CD14-positive monocyte (primary cell): ENCODE measurements around the gene ACER2. TPM values are rescaled to one million over a fixed set of nuclear protein-coding genes. Genes with fewer than 3 reads are reported as not detected.

Experiments used
- DNase-seq, 3 donors: peaks; one replicate each; pipeline ENCODE4 v3.0.0-alpha.2; 2011 to 2022
- H2AFZ ChIP-seq: 2 replicates; pipeline ENCODE4 v1.6.0; 2012; ENCODE audit warnings: mild to moderate bottlenecking, low read depth, low read length, inconsistent platforms; ENCODE audit not compliant: insufficient read depth, poor library complexity, severe bottlenecking
- H3K27ac ChIP-seq, 2 donors: 1 replicate in 1 of 2; 2 replicates in 1 of 2; pipeline ENCODE4 v1.5.1; 2012 to 2013; ENCODE audit warnings: low read length in 2 of 2, control low read depth in 1 of 2, inconsistent platforms in 1 of 2, low read depth in 1 of 2, mild to moderate bottlenecking in 1 of 2
- H3K27me3 ChIP-seq, 2 donors: one replicate each; pipeline versions ENCODE4 v1.6.0 to v1.6.1; 2011 to 2013; ENCODE audit warnings: low read length in 2 of 2; ENCODE audit not compliant: control insufficient read depth in 2 of 2, insufficient read depth in 2 of 2
- H3K36me3 ChIP-seq, 2 donors: replicated peaks in 1 of 2; 1 replicate in 1 of 2; 2 replicates in 1 of 2; pipeline versions ENCODE4 v1.5.1 to v1.6.1; 2012 to 2013; ENCODE audit warnings: low read length in 2 of 2, control low read depth in 1 of 2, inconsistent platforms in 1 of 2, mild to moderate bottlenecking in 1 of 2; ENCODE audit not compliant: insufficient read depth in 2 of 2, control insufficient read depth in 1 of 2
- H3K4me1 ChIP-seq, 2 donors: 1 replicate in 1 of 2; 2 replicates in 1 of 2; pipeline versions ENCODE4 v1.5.1 to v1.6.1; 2012 to 2013; ENCODE audit warnings: low read length in 2 of 2, control low read depth in 1 of 2, inconsistent platforms in 1 of 2, mild to moderate bottlenecking in 1 of 2, moderate library complexity in 1 of 2; ENCODE audit not compliant: insufficient read depth in 2 of 2, control insufficient read depth in 1 of 2
- H3K4me2 ChIP-seq: replicated peaks from 2 replicates; pipeline ENCODE3; 2012; ENCODE audit warnings: low read length, moderate library complexity, mild to moderate bottlenecking; ENCODE audit not compliant: poor library complexity, severe bottlenecking; ENCODE audit errors: extremely low read depth
- H3K4me3 ChIP-seq, 3 experiments: fragments of 200-600 bp in 1 of 3; sonication (generic) in 1 of 3; replicated peaks in 1 of 3; 1 replicate in 2 of 3; 2 replicates in 1 of 3; pipeline ENCODE4 v1.5.1; 2011 to 2013; ENCODE audit warnings: low read length in 3 of 3, mild to moderate bottlenecking in 3 of 3, control low read depth in 2 of 3, low read depth in 2 of 3, inconsistent platforms in 1 of 3, moderate library complexity in 1 of 3
- H3K79me2 ChIP-seq: 2 replicates; pipeline ENCODE4 v1.6.0; 2012; ENCODE audit warnings: mild to moderate bottlenecking, control low read depth, inconsistent platforms, low read length, moderate library complexity; ENCODE audit not compliant: insufficient read depth
- H3K9ac ChIP-seq: 2 replicates; pipeline ENCODE4 v1.6.0; 2017; ENCODE audit warnings: low read length, mild to moderate bottlenecking; ENCODE audit not compliant: insufficient read depth, poor library complexity, severe bottlenecking
- H3K9me3 ChIP-seq, 2 donors: replicated peaks in 1 of 2; 1 replicate in 1 of 2; 2 replicates in 1 of 2; pipeline versions ENCODE4 v1.5.1 to v1.6.1; 2012 to 2013; ENCODE audit warnings: low read length in 2 of 2, control low read depth in 1 of 2; ENCODE audit not compliant: control insufficient read depth in 1 of 2, insufficient read depth in 1 of 2
- H4K20me1 ChIP-seq: 2 replicates; pipeline ENCODE4 v1.6.0; 2012; ENCODE audit warnings: mild to moderate bottlenecking, low read length, control low read depth, moderate library complexity; ENCODE audit not compliant: insufficient read depth
- H3K27ac Mint-ChIP-seq, 7 donors: one replicate each; pipeline ENCODE4 v1.8.0; 2020; ENCODE audit warnings: mild to moderate bottlenecking in 7 of 7, mixed read lengths in 7 of 7, moderate library complexity in 6 of 7, inconsistent platforms in 2 of 7
- H3K27me3 Mint-ChIP-seq, 3 donors: one replicate each; pipeline ENCODE4 v1.8.0; 2021 to 2022; ENCODE audit warnings: low read depth in 3 of 3, mild to moderate bottlenecking in 3 of 3, mixed read lengths in 3 of 3, moderate library complexity in 3 of 3, inconsistent platforms in 1 of 3
- H3K36me3 Mint-ChIP-seq, 2 donors: one replicate each; pipeline ENCODE4 v1.8.0; 2020; ENCODE audit warnings: mixed read lengths in 2 of 2, inconsistent platforms in 1 of 2, mild to moderate bottlenecking in 1 of 2
- H3K4me1 Mint-ChIP-seq: one replicate; pipeline ENCODE4 v1.8.0; 2020; ENCODE audit warnings: mild to moderate bottlenecking, mixed read lengths
- H3K4me3 Mint-ChIP-seq, 2 donors: one replicate each; pipeline ENCODE4 v1.8.0; 2020; ENCODE audit warnings: mild to moderate bottlenecking in 2 of 2, mixed read lengths in 2 of 2, moderate library complexity in 1 of 2
- H3K9me3 Mint-ChIP-seq, 7 donors: one replicate each; pipeline ENCODE4 v1.8.0; 2020 to 2022; ENCODE audit warnings: mixed read lengths in 7 of 7, mild to moderate bottlenecking in 6 of 7, moderate library complexity in 6 of 7, inconsistent platforms in 2 of 7
- CTCF ChIP-seq: fragments of 200-600 bp; IDR thresholded peaks from one replicate; pipeline ENCODE4 v1.8.0; 2022; ENCODE audit warnings: antibody characterized with exemption, mild to moderate bottlenecking
- WGBS: methylation state at CpG from one replicate; pipeline ENCODE4 v1.1.5; 2013; ENCODE audit warnings: missing lambda C conversion rate; ENCODE audit not compliant: insufficient coverage; 5-methylcytosine and 5-hydroxymethylcytosine counted together
- intact Hi-C, 2 donors: fragments of 100-400 bp; cut with micrococcal nuclease; formaldehyde crosslinking; loops; one replicate each; pipeline versions ENCODE4 v1.15.0 to v1.15.1; 2023
- polyA plus RNA-seq, 3 donors: library from polyadenylated mRNA; depleted of rRNA in 1 of 3; unstranded in 2 of 3; stranded (reverse) in 1 of 3; fragments of 300-500 nt in 2 of 3; fragments of >200 nt in 1 of 3; fragmentation: Illumina TruSeq in 2 of 3; gene quantifications; 1 replicate in 2 of 3; 2 replicates in 1 of 3; pipeline ENCODE4 v1.2.3, GENCODE V29; 2012 to 2021

Gene ACER2
- polyA plus RNA-seq, 3 donors = 0.17 to 0.21 TPM; not detected in 1

- peaks cover 0 to 2% (median 1%) of the 10 kb centered on the region in 3 donors for H3K27me3 Mint-ChIP-seq
- no peaks in the 10 kb centered on the region for H3K4me1 ChIP-seq
- peaks cover 4 to 8% of the 10 kb centered on the region in 2 donors for H3K36me3 Mint-ChIP-seq
- no CpG with 5 or more reads among the region's 3 CpGs for WGBS
- H3K9me3 Mint-ChIP-seq = peaks cover 0 to 2% (median 0%) of the 10 kb centered on the region in 7 donors
- no peaks in the 10 kb centered on the region for H3K79me2 ChIP-seq
- no peaks in the 10 kb centered on the region for H3K27me3 ChIP-seq
- no peaks in the 10 kb centered on the region for H3K4me1 Mint-ChIP-seq
- no peak overlapping the region for H3K4me3 ChIP-seq
- no peak overlapping the region for H3K4me3 Mint-ChIP-seq
- intact Hi-C loops = no loop called here
- no peaks in the 10 kb centered on the region for H4K20me1 ChIP-seq
- TF ChIP-seq CTCF = no peak
- no peak for DNase-seq
- no peak overlapping the region for H2AFZ ChIP-seq
- no peak overlapping the region for H3K9ac ChIP-seq
- no peak overlapping the region for H3K4me2 ChIP-seq
- H3K36me3 ChIP-seq = no peaks in the 10 kb centered on the region
- H3K9me3 ChIP-seq = no peaks in the 10 kb centered on the region
- H3K27ac Mint-ChIP-seq = peak overlapping the region in 1 of 7 donors; percentile 42
- H3K27ac ChIP-seq = no peak overlapping the region
These were observed 14.4 kb downstream of the ACER2 start for GRCh38 chr9:19423163-19423562.

DNA sequence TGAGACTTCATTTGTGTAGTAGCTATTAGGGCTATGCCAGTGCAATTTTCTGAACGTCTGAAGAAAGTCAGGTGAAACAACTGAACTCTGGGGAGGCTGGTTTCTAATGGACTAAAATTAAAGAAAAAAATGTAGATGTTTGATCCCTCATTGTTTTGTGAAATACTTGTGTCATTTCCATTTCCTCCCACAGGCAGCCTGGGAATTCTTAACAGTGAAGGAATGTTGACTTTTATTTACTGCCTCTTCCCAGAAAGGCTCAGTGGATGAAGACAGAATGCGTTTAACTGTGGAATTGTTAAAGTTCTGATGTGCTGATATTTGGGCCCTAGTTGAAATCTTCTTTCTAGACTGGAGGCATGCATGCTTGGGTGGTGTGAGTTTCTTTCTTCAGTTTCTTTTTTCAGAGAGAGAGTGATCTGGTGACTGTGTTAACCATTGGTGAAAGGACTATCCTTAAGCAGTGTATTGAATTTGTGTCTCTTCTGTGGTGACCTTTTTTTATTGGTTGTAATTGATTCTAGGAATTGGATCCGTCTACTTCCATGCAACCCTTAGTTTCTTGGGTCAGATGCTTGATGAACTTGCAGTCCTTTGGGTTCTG, 15.5 kb downstream of the ACER2 start:
- Histone ChIP-seq H2AFZ (no peak overlapping the region), H3K9ac (no peak overlapping the region), H3K4me3 (no peak overlapping the region), H3K27ac (no peak overlapping the region), H3K27me3 (no peaks in the 10 kb centered on the region), H3K4me2 (no peak overlapping the region), H4K20me1 (no peaks in the 10 kb centered on the region), H3K36me3 (no peaks in the 10 kb centered on the region), H3K79me2 (no peaks in the 10 kb centered on the region), H3K4me1 (no peaks in the 10 kb centered on the region), H3K9me3 (no peaks in the 10 kb centered on the region)
- no peak overlapping the region for H3K4me3 Mint-ChIP-seq
- no CpG with 5 or more reads among the region's 3 CpGs for WGBS
- H3K27ac Mint-ChIP-seq = no peak overlapping the region
- intact Hi-C loops = no loop called here
- peaks cover 0 to 2% (median 1%) of the 10 kb centered on the region in 3 donors for H3K27me3 Mint-ChIP-seq
- no peaks in the 10 kb centered on the region for H3K4me1 Mint-ChIP-seq
- no peak for DNase-seq
- no peak for TF ChIP-seq CTCF
- H3K9me3 Mint-ChIP-seq = no peaks in the 10 kb centered on the region
- peaks cover 4 to 8% of the 10 kb centered on the region in 2 donors for H3K36me3 Mint-ChIP-seq
